GM12878 (cell line): ENCODE results near the gene PGAP6. TPM values are rescaled to one million over a fixed set of nuclear protein-coding genes. Genes with fewer than 3 reads are reported as not detected.

Source experiments
- ATAC-seq: fragments of 200-7000 bp; cut with Tn5 transposase; 3 replicates; pipeline ENCODE4 v1.9.1; 2020; ENCODE audit warnings: mild to moderate bottlenecking, moderate library complexity
- BruUV-seq: library from RNA; stranded (reverse); fragments of 400-500 nt; replicated peaks from 2 replicates; lab custom pipeline; 2021; lab: Mats Ljungman, UMichigan
- CTCF ChIA-PET: fragments of 300-600 bp; sonication (Branson Sonifier 250); formaldehyde crosslinking; extraction: SDS; loops from one replicate; lab custom pipeline; 2021; ENCODE audit warnings: inconsistent platforms; lab: Yijun Ruan, JAX
- POLR2A ChIA-PET: fragments of 350-600 bp; formaldehyde crosslinking; extraction: SDS; loops from one replicate; lab custom pipeline; 2021; ENCODE audit warnings: inconsistent platforms; lab: Charles Lee
- RAD21 ChIA-PET: fragments of 300-600 bp; sonication (Branson Sonifier 250); formaldehyde crosslinking; loops from one replicate; lab custom pipeline; 2023; ENCODE audit warnings: antibody characterized with exemption; ENCODE audit not compliant: unreplicated experiment; lab: Charles Lee
- SMC1A ChIA-PET: fragments of 300-600 bp; sonication (Branson Sonifier 250); formaldehyde crosslinking; loops from one replicate; lab custom pipeline; 2023; ENCODE audit not compliant: unreplicated experiment, uncharacterized antibody; lab: Charles Lee
- DNase-seq: peaks from one replicate; pipeline ENCODE4 v3.0.0-alpha.2; 2011; ENCODE audit warnings: low read depth, low spot score
- FAIRE-seq: peaks from 3 replicates; lab custom pipeline; 2011; peaks lifted over from hg19 to GRCh38; lab: Jason Lieb, UNC
- H2AFZ ChIP-seq: 2 replicates; pipeline ENCODE4 v1.6.0; 2011; ENCODE audit warnings: low read depth, low read length, control low read depth; ENCODE audit not compliant: control insufficient read depth
- H3K27ac ChIP-seq: 2 replicates; pipeline ENCODE4 v1.5.1; 2011; ENCODE audit warnings: control low read depth; ENCODE audit not compliant: control insufficient read depth, insufficient read depth
- H3K27me3 ChIP-seq, 2 experiments: replicated peaks in 1 of 2; 2 replicates each; pipeline versions ENCODE4 v1.6.0 to v1.6.1; 2011; ENCODE audit warnings: low read length in 1 of 2; ENCODE audit not compliant: control insufficient read depth in 2 of 2, insufficient read depth in 2 of 2
- H3K36me3 ChIP-seq, 2 experiments: 2 replicates each; pipeline ENCODE4 v1.5.1; 2011; ENCODE audit warnings: low read length in 1 of 2; ENCODE audit not compliant: control insufficient read depth in 2 of 2, insufficient read depth in 2 of 2
- H3K4me1 ChIP-seq: 2 replicates; pipeline ENCODE4 v1.6.1; 2011; ENCODE audit warnings: mild to moderate bottlenecking, low read length, moderate library complexity, mixed read lengths; ENCODE audit not compliant: control insufficient read depth, insufficient read depth
- H3K4me2 ChIP-seq: 2 replicates; pipeline ENCODE4 v1.6.0; 2011; ENCODE audit warnings: control low read depth; ENCODE audit not compliant: control insufficient read depth, insufficient read depth
- H3K4me3 ChIP-seq: fragments of 200-600 bp; sonication (generic); 2 replicates; pipeline ENCODE4 v1.5.1; 2016
- H3K79me2 ChIP-seq: 2 replicates; pipeline ENCODE4 v1.6.0; 2011; ENCODE audit warnings: low read length; ENCODE audit not compliant: control insufficient read depth, insufficient read depth
- H3K9ac ChIP-seq: 2 replicates; pipeline ENCODE4 v1.8.0; 2011; ENCODE audit warnings: low read length, control low read depth, mixed read lengths; ENCODE audit not compliant: control insufficient read depth, insufficient read depth
- H3K9me3 ChIP-seq: replicated peaks from 3 replicates; pipeline ENCODE4 v1.5.1; 2011; ENCODE audit warnings: mild to moderate bottlenecking, low read length; ENCODE audit not compliant: control insufficient read depth, insufficient read depth
- H4K20me1 ChIP-seq: 2 replicates; pipeline ENCODE4 v1.6.0; 2011; ENCODE audit not compliant: control insufficient read depth, insufficient read depth
- BHLHE40 ChIP-seq, 2 experiments: fragments of 450-650 bp in 1 of 2; IDR thresholded peaks; 2 replicates each; pipeline ENCODE4 v1.6.1; 2011 to 2017; ENCODE audit warnings: low read depth in 2 of 2, borderline replicate concordance in 1 of 2, improper control_type of control experiment in 1 of 2, low read length in 1 of 2, mild to moderate bottlenecking in 1 of 2
- CBX5 ChIP-seq: sonication (generic); IDR thresholded peaks from 2 replicates; pipeline ENCODE4 v1.6.1; 2016; ENCODE audit warnings: low read depth, moderate library complexity, mild to moderate bottlenecking, inconsistent platforms
- HCFC1 ChIP-seq: fragments of 150-350 bp; IDR thresholded peaks from 2 replicates; pipeline ENCODE4 v1.6.1; 2014; ENCODE audit warnings: low read length
- HSF1 ChIP-seq: fragments of 150-350 bp; IDR thresholded peaks from 2 replicates; pipeline ENCODE4 v1.6.1; 2014; ENCODE audit warnings: mild to moderate bottlenecking, low read depth, low read length
- MXI1 ChIP-seq: fragments of 150-350 bp; IDR thresholded peaks from 2 replicates; pipeline ENCODE4 v1.6.1; 2011; ENCODE audit warnings: low read depth, mild to moderate bottlenecking, inconsistent platforms, low read length, improper control_type of control experiment
- NFIC ChIP-seq: IDR thresholded peaks from 2 replicates; pipeline ENCODE4 v1.6.1; 2012; ENCODE audit warnings: low read depth, mild to moderate bottlenecking, inconsistent platforms, low read length, moderate library complexity
- NR2C1 ChIP-seq: fragments of 450-650 bp; IDR thresholded peaks from 2 replicates; pipeline ENCODE4 v1.6.1; 2017; ENCODE audit warnings: antibody characterized with exemption, mild to moderate bottlenecking, moderate library complexity
- RELA ChIP-seq: fragments of 450-650 bp; IDR thresholded peaks from 2 replicates; pipeline ENCODE4 v1.8.0; 2014; ENCODE audit warnings: borderline replicate concordance; ENCODE audit not compliant: partially characterized antibody
- SMAD1 ChIP-seq: fragments of 450-650 bp; IDR thresholded peaks from 2 replicates; pipeline ENCODE4 v1.6.1; 2018; ENCODE audit warnings: mild to moderate bottlenecking, low read depth; ENCODE audit not compliant: partially characterized antibody
- TCF12 ChIP-seq: IDR thresholded peaks from 2 replicates; pipeline ENCODE4 v1.6.1; 2011; ENCODE audit warnings: low read depth, mild to moderate bottlenecking, low read length
- TCF3 ChIP-seq: IDR thresholded peaks from 2 replicates; pipeline ENCODE4 v1.6.1; 2012; ENCODE audit warnings: low read depth, mild to moderate bottlenecking, low read length, borderline replicate concordance; ENCODE audit not compliant: insufficient read depth
- ZBTB33 ChIP-seq: fragments of 450-650 bp; IDR thresholded peaks from 2 replicates; pipeline ENCODE4 v1.6.1; 2017; ENCODE audit warnings: mild to moderate bottlenecking
- ZNF274 ChIP-seq: IDR thresholded peaks from one replicate; pipeline ENCODE4 v1.8.0; 2011; ENCODE audit not compliant: insufficient read length, insufficient read depth
- ZNF384 ChIP-seq: IDR thresholded peaks from 2 replicates; pipeline ENCODE4 v1.6.1; 2012; ENCODE audit warnings: low read depth, mild to moderate bottlenecking, low read length, improper control_type of control experiment, borderline replicate concordance
- ZSCAN29 ChIP-seq: fragments of 450-650 bp; IDR thresholded peaks from 2 replicates; pipeline ENCODE4 v1.6.1; 2017; ENCODE audit warnings: mild to moderate bottlenecking, moderate library complexity
- WGBS: methylation state at CpG from one replicate; pipeline ENCODE4 v1.1.6; 2016; ENCODE audit warnings: low lambda C conversion rate; ENCODE audit not compliant: insufficient replicate concordance, insufficient coverage; ENCODE audit errors: missing lambda C conversion rate; 5-methylcytosine and 5-hydroxymethylcytosine counted together
- in situ Hi-C: fragments of 300-500 bp; cut with MboI; formaldehyde crosslinking; loops from 9 replicates; pipeline ENCODE4 v1.14.3; 2018; ENCODE audit warnings: mixed read lengths
- intact Hi-C: fragments of 100-400 bp; cut with micrococcal nuclease; formaldehyde crosslinking; loops from one replicate; pipeline ENCODE4 v1.14.2; 2022; ENCODE audit not compliant: unreplicated experiment
- polyA plus RNA-seq, 11 experiments: library from polyadenylated mRNA; depleted of rRNA in 4 of 11; unstranded in 6 of 11; stranded (reverse) in 5 of 11; fragments of >200 nt; fragmentation: Nextera tagmentation in 4 of 11; fragmentation: Illumina TruSeq in 1 of 11; extraction: Ambion mirVana in 4 of 11; extraction: Trizol in 1 of 11; gene quantifications; 1 replicate in 1 of 11; 2 replicates in 10 of 11; pipeline versions ENCODE4 v1.2.1 to v1.2.3, GENCODE V29; 2011 to 2016; ENCODE audit warnings: inconsistent platforms in 2 of 11, missing spikeins in 2 of 11, low read depth in 1 of 11
- total RNA-seq, 4 experiments: library from RNA; depleted of rRNA in 3 of 4; stranded (reverse); fragments of >200 nt in 3 of 4; fragmentation: Illumina TruSeq in 1 of 4; extraction: Trizol in 1 of 4; gene quantifications; 2 replicates each; pipeline versions ENCODE4 v1.2.1 to v1.2.3, GENCODE V29; 2013 to 2021

PGAP6 gene
- total and polyA plus RNA-seq, 10 of the 15 experiments (the other 5 are each of a cell fraction or from before 2014, with no cell fraction given): 0.76 to 48.8 (median 18.4) TPM

GRCh38 chr16:386641-387156 is 4.9 kb upstream of the PGAP6 start (continued):
- TF ChIP-seq ZBTB33: no peak
- TF ChIP-seq CBX5: no peak
- peak; percentile 79; the same call in 1 of the 2 replicates for TF ChIP-seq ZNF384
- TF ChIP-seq, all 136 proteins: peak for 3

- ATAC-seq (peak; percentile 80), DNase-seq (peak; percentile 50), FAIRE-seq (peak; percentile 85)
- peak overlapping the region; percentile 58 for H3K27ac ChIP-seq
- peaks cover 14% of the 10 kb centered on the region for H3K79me2 ChIP-seq
- no peaks in the 10 kb centered on the region for H3K27me3 ChIP-seq
- ChIA-PET CTCF (interaction anchor here (0.6 to 1.7 kb wide), 3 partner anchors 9 to 161 kb away, joined by 3 to 7 read pairs (median 5); partner anchors contain the start of gene DECR2), RAD21 (interaction anchor here (1.4 to 1.9 kb wide), 3 partner anchors 13 to 31 kb away, joined by 4 to 7 read pairs (median 6); partner anchors contain the start of genes AXIN1, DECR2 and MRPL28), POLR2A (interaction anchor here (1.2 to 3.8 kb wide), 4 partner anchors 12 to 31 kb away, joined by 5 to 22 read pairs (median 8); partner anchors contain the start of genes AXIN1, DECR2 and MRPL28), SMC1A (interaction anchor here (1.3 to 1.8 kb wide), 2 partner anchors 13 to 18 kb away, joined by 4 to 5 read pairs; partner anchors contain the start of genes DECR2 and MRPL28)
- H2AFZ ChIP-seq: peak overlapping the region; percentile 92
- intact Hi-C loops (no loop called here), in situ Hi-C loops (no loop called here)
- no TSS peak for BruUV-seq
- H3K9me3 ChIP-seq: no peaks in the 10 kb centered on the region
- H3K4me3 ChIP-seq: peak overlapping the region; percentile 97
- peak overlapping the region; percentile 95 for H3K4me2 ChIP-seq
- no peaks in the 10 kb centered on the region for H3K36me3 ChIP-seq
- peaks cover 14% of the 10 kb centered on the region for H3K4me1 ChIP-seq
- H3K9ac ChIP-seq: peak overlapping the region; percentile 82
- 17% methylated on average over 32 of the region's 33 CpGs for WGBS
- H4K20me1 ChIP-seq: no peaks in the 10 kb centered on the region
- no peak for TF ChIP-seq HSF1
- no peak for TF ChIP-seq ZNF384
- no peak for TF ChIP-seq SMAD1
- TF ChIP-seq ZSCAN29: no peak
- no peak for TF ChIP-seq TCF12
- no peak; the same call in 1 of the 2 replicates for TF ChIP-seq TCF3
- TF ChIP-seq HCFC1: no peak
- TF ChIP-seq RELA: no peak
- no peak for TF ChIP-seq NR2C1
- TF ChIP-seq ZNF274: no peak
- 0 out of 2 replicates have a peak, but pooled peaks have one; percentile 9 for TF ChIP-seq NFIC
- TF ChIP-seq BHLHE40 (IDR thresholded peaks at IDR 0.05; ENCODE audit: borderline replicate concordance in 1 of 2, low read depth in 2 of 2, low read length in 1 of 2): peak in 1 of 2 experiments; percentile 55; a peak in 1 of 4 replicates
- peak; percentile 81 for TF ChIP-seq MXI1
Measured at GRCh38 chr16:383326-384051, 1.7 kb upstream of the PGAP6 start.
